HG02840 (cell line): Measurements from ENCODE around the gene ATRN.
"Not testable (repeated sequence)": the region's sequence is repeated elsewhere in the genome, so short reads cannot be mapped to it uniquely, and the experiment has no call there.

Experiments
- ATAC-seq: cut with Tn5 transposase; IDR thresholded peaks from one replicate; pipeline ENCODE4 v1.9.1; 2021; ENCODE audit warnings: mild to moderate bottlenecking, moderate library complexity, moderate number of reproducible peaks; ENCODE audit not compliant: unreplicated experiment, low FRiP score

ATRN gene

DNA sequence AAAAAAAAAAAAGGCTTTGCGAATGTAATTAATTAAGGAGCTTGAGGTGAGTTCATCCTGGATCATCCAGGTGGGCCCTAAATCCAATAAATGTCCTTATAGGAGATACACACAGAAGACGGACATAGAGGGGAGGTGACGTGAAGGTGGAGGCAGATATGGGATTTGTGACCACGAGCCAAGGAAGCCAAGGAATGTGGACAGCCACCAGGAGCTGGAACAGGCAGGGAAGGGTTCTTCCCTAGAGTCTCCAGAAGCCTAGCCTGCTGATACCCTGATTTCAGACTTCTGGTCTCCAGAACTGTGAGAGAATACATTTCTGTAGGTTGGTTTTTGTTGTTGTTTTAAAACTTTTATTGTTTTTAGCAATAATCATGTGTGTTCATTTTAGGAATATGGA is 6.7 kb upstream of the ATRN start:
- no peak for ATAC-seq

DNA sequence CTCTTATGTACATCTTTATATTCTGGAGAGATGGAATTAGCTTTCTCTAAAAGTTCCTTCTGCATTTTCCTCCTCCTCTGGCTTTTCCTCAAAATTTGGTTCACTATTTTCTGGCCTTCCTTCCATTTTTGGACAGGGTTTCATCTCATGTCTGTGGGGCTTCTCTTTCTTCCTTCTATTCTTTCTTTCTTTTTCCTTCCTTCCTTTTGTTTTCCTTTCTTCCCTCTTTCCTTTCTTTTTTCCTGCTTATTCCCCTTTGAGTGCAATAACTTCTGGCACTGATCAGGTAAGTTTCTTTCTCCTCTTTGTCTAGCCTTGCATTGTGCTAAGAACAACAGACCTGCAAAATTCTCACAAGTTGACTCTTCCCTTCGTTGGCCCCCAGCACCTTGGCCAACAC is 5.5 kb upstream of the ATRN start:
- no peak for ATAC-seq

DNA sequence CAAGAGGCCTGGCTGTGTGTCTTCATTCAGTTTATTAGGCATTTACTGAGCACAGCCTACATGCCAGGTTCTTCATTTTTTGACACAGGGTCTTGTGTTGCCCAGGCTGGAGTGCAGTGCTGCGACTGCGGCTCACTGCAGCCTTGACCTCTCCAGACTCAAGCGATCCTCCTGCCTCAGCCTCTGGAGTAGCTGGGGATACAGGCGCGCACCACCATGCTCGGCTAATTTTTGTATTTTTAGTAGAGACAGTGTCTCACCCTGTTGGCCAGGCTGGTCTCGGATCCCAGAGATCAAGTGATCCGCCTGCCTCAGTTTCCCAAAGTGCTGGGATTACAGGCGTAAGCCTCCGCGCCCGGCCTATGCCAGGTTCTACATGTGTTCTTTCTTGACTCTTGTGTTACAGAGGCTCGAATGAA is 601 bp upstream of the ATRN start:
- ATAC-seq: no peak

DNA sequence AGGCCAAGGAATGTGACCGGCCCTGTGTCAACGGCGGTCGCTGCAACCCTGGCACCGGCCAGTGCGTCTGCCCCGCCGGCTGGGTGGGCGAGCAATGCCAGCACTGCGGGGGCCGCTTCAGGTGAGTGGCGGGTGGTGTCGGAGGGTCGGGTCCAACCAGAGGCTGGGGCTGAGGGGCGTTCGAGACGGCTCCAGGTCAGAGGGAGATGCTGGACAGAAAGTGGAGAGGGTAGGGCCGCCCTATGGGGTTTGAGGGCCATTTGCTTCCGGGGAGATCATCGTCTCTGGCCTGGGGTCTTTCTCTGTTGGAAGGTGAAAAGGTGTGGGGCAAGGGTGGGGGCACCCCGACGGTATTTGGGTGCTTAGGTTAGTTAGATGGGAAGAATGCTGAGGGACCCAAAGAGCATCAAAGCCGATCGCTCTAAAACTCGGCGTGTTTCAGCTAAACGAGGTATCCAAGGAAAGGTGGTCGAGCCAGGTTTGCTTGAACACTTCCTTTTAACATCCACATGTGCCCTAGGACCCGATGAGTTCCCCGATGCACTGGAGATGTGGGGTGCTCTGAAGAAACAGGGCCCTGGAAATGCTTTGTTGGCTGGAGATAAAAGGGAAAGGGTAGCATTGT is 691 bp downstream of the ATRN start:
- no peak for ATAC-seq

DNA sequence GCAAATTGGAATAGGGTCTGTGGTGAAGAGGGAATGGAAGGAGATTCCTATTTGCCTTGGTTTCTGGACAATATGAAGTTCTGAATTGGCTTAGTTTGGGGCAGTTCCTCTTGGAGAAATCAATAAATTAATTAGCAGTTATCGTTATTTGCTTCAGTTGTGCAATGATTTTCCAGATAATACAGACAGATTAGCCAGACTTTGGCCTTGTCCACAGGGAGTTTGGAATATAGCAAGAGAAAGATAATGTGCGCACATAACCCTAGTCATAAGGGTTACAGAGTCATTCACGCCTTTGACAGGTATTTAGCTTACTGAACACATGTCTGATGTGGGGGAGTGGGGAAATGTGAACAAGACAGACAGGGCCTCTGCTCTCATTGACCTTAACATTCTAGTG is 1.3 kb downstream of the ATRN start:
- no peak for ATAC-seq

DNA sequence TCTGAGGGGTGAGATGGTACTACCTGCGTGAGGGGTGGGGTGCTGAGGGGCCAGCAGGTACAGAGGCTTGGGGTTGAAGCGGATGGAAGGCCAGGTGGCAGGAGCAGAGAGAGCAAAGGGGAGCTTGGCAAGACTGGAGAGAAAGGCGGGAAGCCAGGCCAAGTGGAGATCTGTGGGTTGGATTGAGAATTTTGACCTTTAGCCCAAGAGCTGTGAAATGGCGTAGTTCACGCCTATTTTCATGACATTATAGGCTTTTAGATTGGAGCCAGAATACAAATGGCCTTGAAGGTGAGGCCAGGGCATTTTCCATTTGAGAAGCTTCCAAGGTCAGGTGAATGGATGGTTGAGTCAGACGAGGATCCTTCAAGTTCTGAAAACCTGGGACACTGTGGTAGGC is 2.5 kb downstream of the ATRN start:
- no peak for ATAC-seq

DNA sequence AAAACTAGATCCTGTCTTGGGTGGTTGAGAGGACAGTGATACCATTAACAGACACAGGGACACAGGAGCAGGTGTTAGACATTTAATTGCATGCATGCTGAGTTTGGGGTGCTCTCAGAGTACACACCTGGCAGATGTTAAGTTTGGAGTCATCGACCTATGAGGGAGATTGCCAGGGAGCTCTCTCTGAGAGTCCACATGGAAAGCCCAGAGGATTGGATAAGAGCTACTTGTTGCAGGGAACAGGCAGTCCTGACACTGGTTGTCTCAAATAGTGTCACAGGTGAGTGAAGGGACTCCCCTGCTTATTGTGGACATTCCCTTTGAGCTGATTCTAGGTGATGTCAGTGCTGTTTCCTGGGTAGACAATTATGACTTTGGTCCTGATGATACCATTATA is 3.1 kb downstream of the ATRN start:
- no peak for ATAC-seq

DNA sequence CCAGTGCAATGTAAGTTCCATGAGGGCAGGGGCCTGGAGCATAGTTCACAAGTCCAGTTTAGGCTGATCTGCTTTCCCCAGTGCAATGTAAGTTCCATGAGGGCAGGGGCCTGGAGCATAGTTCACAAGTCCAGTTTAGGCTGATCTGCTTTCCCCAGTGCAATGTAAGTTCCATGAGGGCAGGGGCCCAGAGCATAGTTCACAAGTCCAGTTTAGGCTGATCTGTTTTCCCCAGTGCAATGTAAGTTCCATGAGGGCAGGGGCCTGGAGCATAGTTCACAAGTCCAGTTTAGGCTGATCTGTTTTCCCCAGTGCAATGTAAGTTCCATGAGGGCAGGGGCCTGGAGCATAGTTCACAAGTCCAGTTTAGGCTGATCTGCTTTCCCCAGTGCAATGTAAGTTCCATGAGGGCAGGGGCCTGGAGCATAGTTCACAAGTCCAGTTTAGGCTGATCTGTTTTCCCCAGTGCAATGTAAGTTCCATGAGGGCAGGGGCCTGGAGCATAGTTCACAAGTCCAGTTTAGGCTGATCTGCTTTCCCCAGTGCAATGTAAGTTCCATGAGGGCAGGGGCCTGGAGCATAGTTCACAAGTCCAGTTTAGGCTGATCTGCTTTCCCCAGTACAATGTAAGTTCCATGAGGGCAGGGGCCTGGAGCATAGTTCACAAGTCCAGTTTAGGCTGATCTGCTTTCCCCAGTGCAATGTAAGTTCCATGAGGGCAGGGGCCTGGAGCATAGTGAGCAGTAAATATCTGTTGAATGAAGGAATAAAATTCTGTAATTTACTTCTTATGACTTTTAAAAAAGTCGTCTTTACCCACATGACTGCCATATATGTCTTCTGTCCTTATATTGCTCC is 6.4 kb downstream of the ATRN start:
- not testable (repeated sequence) for ATAC-seq

DNA sequence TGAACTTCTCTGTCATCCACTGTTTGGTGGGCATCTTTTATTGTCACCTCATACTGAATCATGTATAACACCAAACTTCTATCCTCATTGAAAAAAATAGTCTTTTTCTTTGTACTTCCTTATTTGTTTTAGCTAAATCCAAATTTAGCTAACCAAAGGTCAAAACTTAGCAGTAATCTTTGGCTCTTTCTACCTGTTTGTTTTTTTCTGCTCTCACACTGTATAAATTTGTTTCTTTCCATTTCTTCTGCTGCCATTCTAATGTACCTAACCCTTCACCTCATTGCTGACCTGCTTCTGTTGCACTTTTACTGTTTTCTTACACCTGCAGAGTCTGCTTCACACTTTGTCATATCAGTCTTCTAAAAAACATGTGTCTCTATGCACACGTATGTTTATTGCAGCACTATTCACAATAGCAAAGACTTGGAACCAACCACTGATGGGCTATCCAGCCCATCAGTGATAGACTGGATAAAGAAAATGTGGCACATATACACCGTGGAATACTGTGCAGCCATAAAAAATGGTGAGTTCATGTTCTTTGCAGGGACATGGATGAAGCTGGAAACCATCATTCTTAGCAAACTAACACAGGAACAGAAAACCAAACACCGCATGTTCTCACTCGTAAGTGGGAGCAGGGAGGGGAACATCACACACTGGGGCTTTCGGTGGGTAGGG is 7.2 kb downstream of the ATRN start:
- no peak for ATAC-seq

DNA sequence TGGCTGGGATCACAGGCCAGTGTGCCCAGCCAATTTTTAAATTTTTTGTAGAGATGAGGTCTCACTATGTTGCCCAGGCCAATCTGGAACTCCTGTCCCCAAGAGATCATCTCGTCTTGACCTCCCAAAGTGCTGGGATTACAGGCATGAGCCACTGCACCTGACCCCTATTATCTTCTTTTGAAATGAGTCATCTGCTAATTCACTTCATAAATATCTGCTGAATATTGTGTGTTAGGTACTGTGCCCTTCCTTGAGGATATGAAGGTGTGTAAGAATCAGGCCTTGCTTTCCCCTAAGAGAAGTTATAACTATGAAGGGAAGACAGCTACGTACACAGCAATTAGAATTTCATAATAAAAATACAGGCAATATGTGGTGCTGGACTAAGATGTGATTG is 8.2 kb downstream of the ATRN start:
- ATAC-seq: no peak

DNA sequence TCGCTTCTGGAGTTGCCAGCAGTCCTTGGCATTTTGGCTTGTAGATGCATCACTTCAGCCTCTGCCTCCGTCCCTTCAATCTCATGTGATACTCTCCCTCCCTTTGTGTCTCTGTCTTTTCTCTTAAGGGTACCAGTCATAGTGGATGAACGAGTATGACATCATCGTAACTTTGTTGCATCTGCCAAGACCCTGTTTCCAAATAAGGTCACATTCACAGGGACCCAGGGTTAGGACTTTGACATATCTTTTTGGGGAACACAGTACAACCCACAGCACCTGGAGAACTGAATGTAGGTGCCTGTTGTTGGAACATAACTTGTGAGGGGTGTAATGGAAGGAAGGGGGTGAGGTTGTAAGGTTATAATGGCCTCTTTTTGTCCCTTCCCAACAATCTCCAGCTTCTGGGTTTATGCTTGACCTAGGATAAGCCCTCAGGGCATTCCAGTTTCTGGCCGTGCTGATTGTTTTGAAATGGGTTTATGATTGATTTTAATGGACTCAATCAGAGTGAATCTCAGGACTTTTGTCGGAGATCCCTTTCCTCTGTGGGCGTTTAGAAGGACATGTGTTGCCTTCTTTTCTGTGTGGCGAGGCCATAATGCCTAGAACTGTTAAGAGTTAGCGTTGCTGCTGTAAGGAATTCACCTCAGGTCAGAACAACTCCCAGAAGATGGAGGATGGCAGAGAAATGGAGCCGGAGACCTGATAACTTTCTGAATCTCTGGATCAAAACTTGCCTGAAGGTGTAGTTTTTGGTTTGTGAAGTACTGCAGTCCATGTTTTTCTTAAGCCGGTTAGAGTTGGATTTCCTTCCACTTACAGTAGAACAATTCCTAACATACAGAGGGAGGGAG is 9.2 kb downstream of the ATRN start:
- ATAC-seq: no peak

DNA sequence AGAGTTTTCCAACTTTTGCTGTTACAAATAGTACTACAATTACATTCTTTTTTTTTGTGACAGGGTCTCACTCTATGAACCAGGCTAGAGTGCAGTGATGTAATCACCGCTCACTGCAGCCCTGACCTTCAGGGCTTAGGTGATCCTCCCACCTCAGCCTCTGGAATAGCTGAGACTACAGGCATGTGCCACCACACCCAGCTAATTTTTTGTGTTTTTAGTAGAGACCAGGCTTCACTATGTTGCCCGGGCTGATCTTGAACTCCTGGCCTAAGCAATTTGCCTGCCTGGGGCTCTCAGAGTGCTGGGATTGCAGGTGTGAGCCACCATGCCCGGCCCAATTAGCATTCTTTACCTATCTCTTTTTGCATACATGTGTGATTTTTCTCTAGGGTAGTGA is 12.5 kb downstream of the ATRN start:
- ATAC-seq: no peak

DNA sequence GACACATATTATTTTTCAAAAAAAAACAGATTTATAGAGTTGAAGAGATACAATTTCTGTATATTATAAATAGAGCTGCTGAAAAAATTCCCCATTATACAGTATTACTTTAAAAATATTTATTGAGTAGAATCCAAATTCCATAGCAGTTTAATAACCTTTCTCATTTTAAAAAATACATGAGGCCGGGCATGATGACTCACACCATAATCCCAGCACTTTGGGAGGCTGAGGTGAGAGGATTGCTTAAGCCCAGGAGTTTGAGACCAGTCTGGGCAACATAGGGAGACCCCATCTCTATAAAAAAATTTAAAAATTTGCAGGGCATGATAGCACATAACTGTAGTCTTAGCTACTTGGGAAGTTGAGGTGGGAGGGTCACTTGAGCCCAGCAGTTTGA is 13.0 kb downstream of the ATRN start:
- ATAC-seq: no peak

DNA sequence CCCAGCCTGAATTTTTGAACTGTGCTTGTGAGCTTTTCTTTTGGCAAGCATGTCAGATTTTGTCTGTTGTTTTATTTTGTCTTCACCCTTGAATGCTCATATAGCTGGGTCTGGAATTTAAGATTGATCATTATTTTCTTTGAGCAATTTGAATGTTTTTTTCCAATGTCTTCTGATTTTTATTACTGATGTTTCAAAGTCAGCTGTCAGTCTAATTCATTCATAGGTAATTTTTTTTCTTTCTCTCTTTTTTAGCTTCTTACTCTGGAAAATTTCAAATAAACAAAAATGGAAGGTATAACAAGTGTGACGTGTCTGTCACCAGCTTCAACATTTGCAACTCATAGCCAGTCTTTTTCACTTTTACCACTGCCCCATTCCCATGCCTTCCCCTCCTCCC is 15.1 kb downstream of the ATRN start:
- ATAC-seq: no peak

DNA sequence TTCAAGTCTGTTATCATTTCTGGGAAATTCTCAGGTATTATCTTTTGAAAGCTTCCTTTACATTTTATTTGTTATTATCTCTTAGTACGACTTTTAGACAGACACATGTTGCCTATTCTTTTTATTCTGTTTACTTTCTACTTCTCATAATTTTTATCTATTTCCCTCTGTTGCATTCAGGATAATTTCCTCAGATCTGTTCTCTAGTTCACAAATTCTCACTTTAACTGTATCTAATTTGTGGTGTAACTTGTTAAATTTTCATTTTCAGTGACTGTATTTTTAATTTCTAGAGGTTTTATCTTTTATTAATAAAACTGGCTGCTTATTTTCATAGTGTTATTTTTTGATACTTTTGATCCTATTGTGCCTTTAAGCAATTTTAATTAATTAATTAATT is 16.0 kb downstream of the ATRN start:
- no peak for ATAC-seq

DNA sequence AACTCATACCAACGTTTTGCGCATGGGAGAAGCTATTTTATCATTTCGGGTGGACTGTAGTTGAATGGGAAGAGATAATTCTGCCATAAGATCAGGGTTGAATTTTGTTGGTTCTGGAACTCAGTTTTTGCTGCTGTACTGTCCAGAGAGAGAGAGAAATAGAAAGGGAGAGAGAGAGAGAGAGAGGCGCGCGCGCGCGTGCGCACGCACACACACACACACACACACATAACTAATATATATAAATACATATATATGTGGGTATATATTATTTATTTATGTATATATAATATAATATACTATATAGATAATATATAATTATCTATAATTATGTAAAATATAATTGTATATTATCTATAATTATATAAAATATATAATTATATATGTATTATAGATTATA is 21.9 kb downstream of the ATRN start:
- no peak for ATAC-seq

DNA sequence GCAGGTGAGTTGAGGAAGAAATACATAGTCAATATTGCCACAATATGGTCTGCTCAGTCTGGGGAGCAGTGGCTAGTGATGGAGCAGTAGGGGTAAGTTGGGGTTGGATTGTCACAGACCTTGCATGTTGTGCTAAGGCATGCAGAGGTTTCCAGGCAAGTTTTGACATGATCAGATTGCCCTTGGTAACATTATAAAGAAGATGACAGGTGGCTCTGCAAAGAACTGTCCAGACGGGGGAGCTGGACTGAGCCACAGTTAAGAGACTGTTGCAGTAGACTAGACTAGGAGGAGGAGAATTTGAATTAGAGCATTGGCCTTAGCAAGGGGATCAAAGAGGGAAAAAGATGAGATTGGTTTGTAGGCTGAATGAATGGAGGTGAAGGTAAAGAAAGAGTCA is 23.4 kb downstream of the ATRN start:
- ATAC-seq: no peak

DNA sequence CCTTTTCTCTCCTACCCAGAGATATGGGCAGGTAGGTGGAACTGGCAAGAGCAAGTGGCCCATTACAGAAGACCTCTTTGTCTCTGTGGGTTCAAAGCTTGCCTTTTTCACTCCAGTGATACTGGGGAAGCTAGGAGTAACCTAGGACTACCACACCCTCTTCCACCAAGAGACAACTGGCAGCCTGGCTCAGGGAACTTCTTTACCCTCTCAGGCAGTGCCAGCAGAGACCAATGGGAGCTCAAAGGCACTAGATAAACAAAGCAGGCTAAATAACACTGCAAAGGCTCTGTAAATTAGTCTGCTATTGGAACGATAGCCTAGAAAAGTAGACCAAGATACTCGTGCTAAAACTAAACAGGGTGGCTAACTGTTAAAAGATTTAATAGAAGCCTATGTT is 32.1 kb downstream of the ATRN start:
- ATAC-seq: no peak

DNA sequence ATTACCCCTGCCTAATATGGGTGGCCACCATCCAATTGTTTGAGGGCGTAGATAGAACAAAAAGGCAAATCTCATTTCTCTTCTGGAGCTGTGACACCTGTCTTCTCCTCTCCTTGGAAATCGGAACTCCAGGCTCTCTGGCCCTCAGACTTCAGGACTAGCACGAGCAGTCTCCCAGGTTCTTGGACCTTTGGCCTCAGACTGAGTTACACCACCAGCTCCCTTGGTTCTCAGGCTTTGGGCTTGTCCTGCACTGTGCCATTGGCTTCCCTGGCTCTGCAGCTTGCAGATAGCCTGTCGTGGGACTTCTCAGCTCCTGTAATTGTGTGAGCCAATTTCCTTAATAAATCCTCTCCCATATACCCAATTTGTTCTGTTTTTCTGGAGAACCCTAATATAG is 34.3 kb downstream of the ATRN start:
- ATAC-seq: no peak

DNA sequence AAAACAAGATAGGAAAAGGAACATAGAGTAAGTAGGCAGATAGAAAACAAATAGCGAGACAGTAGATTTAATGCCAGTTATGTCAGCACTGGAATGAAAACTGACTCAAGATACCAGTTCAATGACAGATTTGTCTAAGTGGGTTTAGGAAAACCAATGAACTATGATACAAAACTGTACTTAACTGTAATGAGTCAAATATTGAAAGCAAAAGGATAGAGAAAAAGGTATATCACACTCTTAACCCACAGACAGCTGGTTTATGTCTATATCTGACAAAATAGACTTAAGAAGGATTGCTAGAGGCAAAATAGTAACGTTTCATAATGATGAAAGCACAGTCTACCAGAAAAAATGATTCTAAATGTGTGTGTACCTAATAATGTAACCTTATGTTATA is 38.2 kb downstream of the ATRN start:
- ATAC-seq: no peak

DNA sequence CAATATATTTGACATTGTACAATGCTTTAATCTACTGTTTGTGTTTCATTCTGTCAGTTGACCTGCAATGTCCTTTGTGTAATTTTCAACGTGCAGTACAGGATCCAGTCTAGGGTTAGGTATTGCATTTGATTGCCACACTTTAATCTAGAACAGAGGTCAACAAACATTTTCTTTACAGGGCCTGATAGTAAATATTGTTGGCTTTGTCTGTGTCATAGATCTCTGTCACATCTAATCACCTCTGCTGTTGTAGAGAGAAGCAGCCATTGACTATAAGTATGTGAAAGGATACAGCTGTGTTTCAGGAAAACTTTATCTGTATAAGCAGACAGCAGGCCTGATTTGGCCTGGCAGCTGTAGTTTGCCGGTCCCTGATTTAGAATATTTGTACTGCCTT is 39.3 kb downstream of the ATRN start:
- ATAC-seq: no peak
